KMS-11 (cell line): ENCODE measurements around the gene CD40LG.

Experiments used
- H2AFZ ChIP-seq: fragments of 200-600 bp; sonication (generic); 2 replicates; pipeline ENCODE4 v1.6.1; 2016; ENCODE audit warnings: antibody characterized with exemption, mixed run types, low read depth
- H3K27ac ChIP-seq: fragments of 200-600 bp; sonication (generic); 2 replicates; pipeline ENCODE4 v1.6.1; 2016; ENCODE audit warnings: mild to moderate bottlenecking, mixed run types
- H3K27me3 ChIP-seq: fragments of 200-600 bp; sonication (generic); 2 replicates; pipeline ENCODE4 v1.6.1; 2017; ENCODE audit warnings: mild to moderate bottlenecking, low read depth, mixed run types, moderate library complexity; ENCODE audit not compliant: insufficient read depth
- H3K36me3 ChIP-seq: fragments of 200-600 bp; sonication (generic); 2 replicates; pipeline ENCODE4 v1.6.1; 2017; ENCODE audit warnings: mild to moderate bottlenecking, mixed run types; ENCODE audit not compliant: insufficient read depth
- H3K4me1 ChIP-seq: fragments of 200-600 bp; sonication (generic); 2 replicates; pipeline ENCODE4 v1.6.1; 2016; ENCODE audit warnings: mild to moderate bottlenecking, low read depth, mixed run types; ENCODE audit not compliant: poor library complexity, severe bottlenecking
- H3K4me2 ChIP-seq: fragments of 200-600 bp; sonication (generic); 2 replicates; pipeline ENCODE4 v1.7.0; 2016; ENCODE audit warnings: mild to moderate bottlenecking, mixed run types
- H3K4me3 ChIP-seq: fragments of 200-600 bp; sonication (generic); IDR thresholded peaks from 2 replicates; pipeline ENCODE4 v1.6.1; 2017; ENCODE audit warnings: low read depth, low read length, mixed read lengths; ENCODE audit not compliant: insufficient read depth
- H3K79me2 ChIP-seq: fragments of 200-600 bp; sonication (generic); 2 replicates; pipeline ENCODE4 v1.6.1; 2016; ENCODE audit warnings: low read depth, mixed run types; ENCODE audit not compliant: insufficient read depth
- H3K9ac ChIP-seq: fragments of 200-600 bp; sonication (generic); 2 replicates; pipeline ENCODE4 v1.6.1; 2016; ENCODE audit warnings: mild to moderate bottlenecking, mixed run types
- H4K20me1 ChIP-seq: fragments of 200-600 bp; sonication (generic); 2 replicates; pipeline ENCODE4 v1.6.1; 2016; ENCODE audit warnings: mild to moderate bottlenecking, mixed run types; ENCODE audit not compliant: insufficient read depth
- CTCF ChIP-seq: fragments of 200-600 bp; sonication (generic); conservative IDR thresholded peaks from 2 replicates; pipeline ENCODE4 v1.6.1; 2017; ENCODE audit warnings: low read depth, mild to moderate bottlenecking, antibody characterized with exemption, low read length, moderate library complexity, mixed read lengths

CD40LG gene

GRCh38 chrX:136687457-136687856 is 39.5 kb downstream of the CD40LG start:
- Histone ChIP-seq H3K4me2 (no peak overlapping the region), H3K4me3 (no peak overlapping the region), H3K36me3 (no peaks in the 10 kb centered on the region), H2AFZ (no peak overlapping the region), H3K9ac (no peak overlapping the region), H3K4me1 (peaks cover 50% of the 10 kb centered on the region), H4K20me1 (no peaks in the 10 kb centered on the region), H3K27ac (no peak overlapping the region), H3K27me3 (no peaks in the 10 kb centered on the region), H3K79me2 (no peaks in the 10 kb centered on the region)
- TF ChIP-seq CTCF, result no peak

GRCh38 chrX:136689436-136689835 is 41.5 kb downstream of the CD40LG start:
- no peaks in the 10 kb centered on the region for H3K36me3 ChIP-seq
- peak overlapping the region; percentile 40; the same call in 1 of the 2 replicates for H2AFZ ChIP-seq
- peak overlapping the region; percentile 35; the same call in 1 of the 2 replicates for H3K9ac ChIP-seq
- peak overlapping the region; percentile 85 for H3K27ac ChIP-seq
- H3K4me2 ChIP-seq, result peak overlapping the region; percentile 69
- H4K20me1 ChIP-seq, result no peaks in the 10 kb centered on the region
- H3K4me3 ChIP-seq, result no peak overlapping the region
- TF ChIP-seq CTCF, result no peak
- peaks cover 59% of the 10 kb centered on the region for H3K4me1 ChIP-seq
- no peaks in the 10 kb centered on the region for H3K79me2 ChIP-seq
- no peaks in the 10 kb centered on the region for H3K27me3 ChIP-seq

GRCh38 chrX:136691028-136691809 is 43.3 kb downstream of the CD40LG start:
- no peak overlapping the region for H3K27ac ChIP-seq
- no peak for TF ChIP-seq CTCF
- no peaks in the 10 kb centered on the region for H3K27me3 ChIP-seq
- H3K36me3 ChIP-seq, result no peaks in the 10 kb centered on the region
- H3K9ac ChIP-seq, result no peak overlapping the region
- no peaks in the 10 kb centered on the region for H3K79me2 ChIP-seq
- H4K20me1 ChIP-seq, result no peaks in the 10 kb centered on the region
- H2AFZ ChIP-seq, result 0 out of 2 replicates have a peak overlapping the region, but pooled peaks have one; percentile 6
- peaks cover 63% of the 10 kb centered on the region for H3K4me1 ChIP-seq
- no peak overlapping the region for H3K4me3 ChIP-seq
- H3K4me2 ChIP-seq, result peak overlapping the region; percentile 19; the same call in 1 of the 2 replicates

- H3K79me2 ChIP-seq, result no peaks in the 10 kb centered on the region
- no peak overlapping the region for H3K27ac ChIP-seq
- H3K4me1 ChIP-seq, result peaks cover 60% of the 10 kb centered on the region
- no peaks in the 10 kb centered on the region for H3K36me3 ChIP-seq
- H4K20me1 ChIP-seq, result no peaks in the 10 kb centered on the region
- no peak for TF ChIP-seq CTCF
- H3K4me2 ChIP-seq, result no peak overlapping the region
- no peak overlapping the region for H3K4me3 ChIP-seq
- no peak overlapping the region for H2AFZ ChIP-seq
- H3K9ac ChIP-seq, result no peak overlapping the region
- H3K27me3 ChIP-seq, result no peaks in the 10 kb centered on the region
Observed at GRCh38 chrX:136692271-136692670, 44.3 kb downstream of the CD40LG start.
